Smooth muscle cell (in vitro differentiated cells): ENCODE measurements around the gene ITGA4. TPM values are rescaled to one million over a fixed set of nuclear protein-coding genes. Genes with fewer than 3 reads are reported as not detected.

Source experiments
- DNase-seq: peaks from one replicate; lab custom pipeline; 2025; ENCODE audit not compliant: unreplicated experiment; lab: John Stamatoyannopoulos, UW
- H2AFZ ChIP-seq: fragments of 200-600 bp; sonication (generic); 2 replicates; pipeline ENCODE4 v1.6.0; 2016; ENCODE audit warnings: antibody characterized with exemption, low read depth, mild to moderate bottlenecking
- H3F3A ChIP-seq: fragments of 200-600 bp; sonication (generic); 2 replicates; pipeline ENCODE4 v1.6.0; 2017; ENCODE audit warnings: antibody characterized with exemption, low read depth
- H3K27ac ChIP-seq: fragments of 200-600 bp; sonication (generic); 2 replicates; pipeline ENCODE4 v1.5.1; 2016; ENCODE audit warnings: low read depth, mild to moderate bottlenecking
- H3K27me3 ChIP-seq: fragments of 200-600 bp; sonication (generic); 2 replicates; pipeline ENCODE4 v1.6.1; 2016; ENCODE audit warnings: low read depth, mild to moderate bottlenecking
- H3K36me3 ChIP-seq: fragments of 200-600 bp; sonication (generic); 2 replicates; pipeline ENCODE4 v1.5.1; 2016; ENCODE audit warnings: low read depth
- H3K4me1 ChIP-seq: fragments of 200-600 bp; sonication (generic); 2 replicates; pipeline ENCODE4 v1.5.1; 2016; ENCODE audit warnings: low read depth
- H3K4me2 ChIP-seq: fragments of 200-600 bp; sonication (generic); 2 replicates; pipeline ENCODE4 v1.6.0; 2016; ENCODE audit warnings: mild to moderate bottlenecking
- H3K4me3 ChIP-seq: fragments of 200-600 bp; sonication (generic); 2 replicates; pipeline ENCODE4 v1.5.1; 2016; ENCODE audit warnings: mild to moderate bottlenecking
- H3K79me2 ChIP-seq: fragments of 200-600 bp; sonication (generic); 2 replicates; pipeline ENCODE4 v1.6.0; 2016; ENCODE audit warnings: low read depth, mild to moderate bottlenecking
- H3K9ac ChIP-seq: fragments of 200-600 bp; sonication (generic); 2 replicates; pipeline ENCODE4 v1.6.0; 2016; ENCODE audit warnings: low read depth
- H3K9me3 ChIP-seq: fragments of 200-600 bp; sonication (generic); replicated peaks from 2 replicates; pipeline ENCODE4 v1.5.1; 2016; ENCODE audit warnings: low read depth
- H4K20me1 ChIP-seq: fragments of 200-600 bp; sonication (generic); 2 replicates; pipeline ENCODE4 v1.6.0; 2016; ENCODE audit warnings: low read depth
- CTCF ChIP-seq: fragments of 200-600 bp; sonication (generic); IDR thresholded peaks from 2 replicates; pipeline ENCODE4 v1.5.1; 2017; ENCODE audit warnings: borderline replicate concordance, mild to moderate bottlenecking, antibody characterized with exemption; ENCODE audit not compliant: insufficient read depth, poor library complexity, severe bottlenecking
- WGBS: methylation state at CpG from one replicate; pipeline ENCODE4 v1.1.7; 2016; ENCODE audit warnings: low lambda C conversion rate; 5-methylcytosine and 5-hydroxymethylcytosine counted together
- polyA plus RNA-seq: library from polyadenylated mRNA; unstranded; fragments of >200 nt; fragmentation: Nextera tagmentation; extraction: Ambion mirVana; gene quantifications from 2 replicates; pipeline ENCODE4 v1.2.1, GENCODE V29; 2016
- total RNA-seq: library from RNA; depleted of rRNA; stranded (reverse); fragments of >200 nt; gene quantifications from 2 replicates; pipeline ENCODE4 v1.2.3, GENCODE V29; 2014

Gene ITGA4
- total and polyA plus RNA-seq, 2 experiments from 2014 or later, result 7.1 to 16.3 TPM

- Histone ChIP-seq H3K27me3 (peaks cover 12% of the 10 kb centered on the region), H3K4me2 (no peak overlapping the region), H4K20me1 (no peaks in the 10 kb centered on the region), H3K4me1 (no peaks in the 10 kb centered on the region), H3K4me3 (no peak overlapping the region), H2AFZ (no peak overlapping the region), H3K9me3 (no peaks in the 10 kb centered on the region), H3K79me2 (no peaks in the 10 kb centered on the region), H3K36me3 (no peaks in the 10 kb centered on the region), H3F3A (no peaks in the 10 kb centered on the region), H3K27ac (no peak overlapping the region), H3K9ac (no peak overlapping the region)
- no peak for TF ChIP-seq CTCF
- DNase-seq, result no peak
- 95% methylated on average over 2 of the region's 2 CpGs for WGBS
Observed at GRCh38 chr2:181440344-181440743, 16.8 kb upstream of the ITGA4 start.

- Histone ChIP-seq H4K20me1 (no peaks in the 10 kb centered on the region), H3K79me2 (no peaks in the 10 kb centered on the region), H3K4me3 (no peak overlapping the region), H3K9ac (no peak overlapping the region), H3K27me3 (peaks cover 14% of the 10 kb centered on the region), H3K9me3 (no peaks in the 10 kb centered on the region), H3K36me3 (no peaks in the 10 kb centered on the region), H3F3A (no peaks in the 10 kb centered on the region), H3K4me1 (no peaks in the 10 kb centered on the region), H3K27ac (no peak overlapping the region), H3K4me2 (no peak overlapping the region), H2AFZ (no peak overlapping the region)
- TF ChIP-seq CTCF, result no peak
- WGBS, result 71% methylated on average over 3 of the region's 3 CpGs
- DNase-seq, result no peak
Observed at GRCh38 chr2:181440919-181441318, 16.3 kb upstream of the ITGA4 start.

DNA sequence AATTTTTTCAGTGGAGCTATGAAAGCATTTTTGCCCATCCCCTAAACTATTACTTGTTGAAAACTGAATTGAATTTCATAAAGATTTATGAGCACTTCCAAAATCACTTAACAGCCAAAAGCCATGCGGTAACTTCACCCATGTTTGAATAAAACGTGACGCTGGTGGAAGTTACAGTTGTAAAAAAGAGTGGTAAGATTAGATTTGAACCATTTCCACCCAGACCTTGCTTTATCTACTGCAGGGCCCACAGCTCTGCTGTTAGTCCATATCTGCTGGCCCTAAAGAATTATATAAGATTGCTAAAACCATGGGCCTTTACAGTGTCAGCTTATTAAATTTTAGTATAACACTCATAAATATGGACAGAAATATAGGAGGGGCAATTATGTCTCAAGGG is 15.5 kb upstream of the ITGA4 start:
- Histone ChIP-seq H3K4me3 (no peak overlapping the region), H2AFZ (no peak overlapping the region), H3K27me3 (peaks cover 14% of the 10 kb centered on the region), H3K27ac (no peak overlapping the region), H3K9ac (no peak overlapping the region), H3K4me2 (no peak overlapping the region), H3K4me1 (no peaks in the 10 kb centered on the region), H4K20me1 (no peaks in the 10 kb centered on the region), H3K36me3 (no peaks in the 10 kb centered on the region), H3F3A (no peaks in the 10 kb centered on the region), H3K9me3 (no peaks in the 10 kb centered on the region), H3K79me2 (no peaks in the 10 kb centered on the region)
- no peak for DNase-seq
- 27% methylated on average over 3 of the region's 3 CpGs for WGBS
- no peak for TF ChIP-seq CTCF

- no peak for TF ChIP-seq CTCF
- no peak overlapping the region for H2AFZ ChIP-seq
- H4K20me1 ChIP-seq, result no peaks in the 10 kb centered on the region
- H3K27ac ChIP-seq, result no peak overlapping the region
- H3K4me3 ChIP-seq, result no peak overlapping the region
- no peak overlapping the region for H3K9ac ChIP-seq
- no peaks in the 10 kb centered on the region for H3K36me3 ChIP-seq
- H3F3A ChIP-seq, result no peaks in the 10 kb centered on the region
- no peak overlapping the region for H3K4me2 ChIP-seq
- 91% methylated on average over 2 of the region's 2 CpGs for WGBS
- peaks cover 14% of the 10 kb centered on the region for H3K27me3 ChIP-seq
- H3K9me3 ChIP-seq, result no peaks in the 10 kb centered on the region
- no peaks in the 10 kb centered on the region for H3K79me2 ChIP-seq
- no peaks in the 10 kb centered on the region for H3K4me1 ChIP-seq
- DNase-seq, result no peak
Observed at GRCh38 chr2:181444654-181445053, 12.5 kb upstream of the ITGA4 start.
